ENCODE results near the gene SF3B2.

GRCh38 chr11:66082946-66083698 lies 31.0 kb downstream of the SF3B2 start:
- TF ChIP-seq CTCF (IDR thresholded peaks at IDR 0.05; ENCODE audit: poor library complexity) (no peak), EZH2 (IDR thresholded peaks at IDR 0.05; ENCODE audit: borderline replicate concordance) (no peak), EZH2phosphoT487 (IDR thresholded peaks at IDR 0.05; ENCODE audit: low read depth, severe bottlenecking, unreplicated experiment) (no peak)
